GM19238 (cell line): ENCODE results near the gene TCTA.

Experiments
- DNase-seq: peaks from one replicate; pipeline ENCODE4 v3.0.0; 2011; ENCODE audit warnings: low spot score; ENCODE audit not compliant: insufficient read length

TCTA gene

GRCh38 chr3:49456466-49456865 is 44.2 kb downstream of the TCTA start:
- DNase-seq, result no peak

DNA sequence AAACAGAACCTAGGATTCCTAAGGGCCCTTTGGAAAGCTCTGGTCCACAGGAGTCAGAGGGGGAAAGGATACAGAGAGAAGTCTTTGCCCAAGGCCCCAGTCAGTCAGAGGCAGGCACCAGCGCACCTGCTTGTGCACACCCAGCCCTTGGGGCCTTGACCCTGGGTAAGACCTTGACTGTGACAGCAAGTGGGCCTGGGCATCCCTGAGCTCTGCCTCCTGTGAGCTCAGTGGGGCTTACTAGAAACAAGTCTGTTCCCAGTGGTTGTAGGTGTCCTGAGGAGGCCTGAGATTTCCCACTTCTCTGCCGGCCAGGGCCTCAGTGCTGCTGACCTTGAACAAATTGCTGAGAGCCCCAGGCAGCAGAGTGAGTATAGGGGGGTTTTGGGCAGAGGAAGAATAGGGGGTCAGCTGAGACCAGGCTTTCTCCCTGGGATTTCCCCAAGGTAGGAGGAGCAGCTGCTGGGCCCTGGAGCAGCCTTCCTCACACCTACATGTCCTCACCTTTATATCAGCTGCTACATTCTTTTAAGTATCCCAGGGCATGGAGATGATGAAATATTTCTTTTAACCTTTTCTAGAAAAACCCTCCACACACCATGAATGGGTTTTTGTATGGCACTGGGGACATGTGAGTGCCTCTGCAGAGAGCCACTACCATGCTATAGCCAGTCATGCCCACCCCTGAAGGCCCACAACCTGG is 48.1 kb downstream of the TCTA start:
- no peak for DNase-seq

DNA sequence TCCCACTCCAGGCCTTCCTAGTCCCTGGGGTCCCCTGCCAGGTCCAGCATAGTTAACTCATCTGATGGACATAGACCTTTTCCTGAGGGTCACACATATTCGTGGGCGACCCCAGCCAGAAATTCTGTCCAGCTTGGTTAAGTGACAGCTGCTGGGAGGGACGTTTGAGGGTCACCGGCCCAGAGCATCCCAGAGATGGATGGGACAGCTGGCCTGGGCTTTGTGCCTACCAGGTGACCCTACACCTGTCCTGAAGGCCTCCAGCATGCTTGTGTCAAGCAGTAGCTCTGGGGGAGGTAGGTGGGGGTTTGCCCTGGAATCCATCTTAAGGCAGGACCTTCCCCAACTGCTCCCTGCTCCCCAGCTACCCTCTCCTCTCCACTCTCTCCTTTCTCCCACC is 48.7 kb downstream of the TCTA start:
- no peak for DNase-seq

DNA sequence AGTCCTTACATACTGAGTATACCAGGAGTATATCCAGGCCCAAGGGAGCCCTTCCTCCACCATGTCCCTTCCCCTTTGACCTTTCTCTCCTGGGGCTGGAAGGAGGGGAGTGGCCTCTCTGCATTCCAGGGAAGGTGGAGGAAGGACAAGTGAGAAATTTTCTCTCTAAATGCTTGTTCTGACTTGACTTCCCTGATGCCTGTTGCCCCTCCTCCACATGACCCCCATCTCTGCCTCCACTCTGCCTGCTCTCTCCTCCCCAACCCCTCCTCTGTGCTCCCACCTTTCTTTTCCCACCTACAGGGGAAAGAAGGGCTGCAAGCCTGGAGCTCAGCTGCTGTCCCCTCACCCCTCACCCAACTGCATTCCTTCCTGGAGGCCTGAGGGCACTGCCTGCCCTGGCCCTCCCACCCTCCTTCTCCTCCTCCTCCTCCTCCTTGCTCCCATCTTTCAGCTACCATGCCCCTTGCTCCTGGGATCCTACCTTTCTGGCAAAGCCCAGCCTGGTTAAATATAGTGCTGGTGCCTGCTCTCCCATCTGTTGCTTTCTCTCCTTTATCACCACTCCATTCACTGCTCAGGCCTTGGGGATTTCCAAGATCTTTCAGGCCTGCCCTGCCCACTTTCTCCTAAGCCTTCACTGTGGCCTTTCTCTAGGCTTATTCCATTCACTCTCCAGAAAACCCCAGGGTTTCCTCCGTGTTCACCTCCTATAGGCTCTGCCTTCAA is 49.4 kb downstream of the TCTA start:
- DNase-seq, result no peak

GRCh38 chr3:49462222-49462621 is 50.0 kb downstream of the TCTA start:
- DNase-seq, result no peak

DNA sequence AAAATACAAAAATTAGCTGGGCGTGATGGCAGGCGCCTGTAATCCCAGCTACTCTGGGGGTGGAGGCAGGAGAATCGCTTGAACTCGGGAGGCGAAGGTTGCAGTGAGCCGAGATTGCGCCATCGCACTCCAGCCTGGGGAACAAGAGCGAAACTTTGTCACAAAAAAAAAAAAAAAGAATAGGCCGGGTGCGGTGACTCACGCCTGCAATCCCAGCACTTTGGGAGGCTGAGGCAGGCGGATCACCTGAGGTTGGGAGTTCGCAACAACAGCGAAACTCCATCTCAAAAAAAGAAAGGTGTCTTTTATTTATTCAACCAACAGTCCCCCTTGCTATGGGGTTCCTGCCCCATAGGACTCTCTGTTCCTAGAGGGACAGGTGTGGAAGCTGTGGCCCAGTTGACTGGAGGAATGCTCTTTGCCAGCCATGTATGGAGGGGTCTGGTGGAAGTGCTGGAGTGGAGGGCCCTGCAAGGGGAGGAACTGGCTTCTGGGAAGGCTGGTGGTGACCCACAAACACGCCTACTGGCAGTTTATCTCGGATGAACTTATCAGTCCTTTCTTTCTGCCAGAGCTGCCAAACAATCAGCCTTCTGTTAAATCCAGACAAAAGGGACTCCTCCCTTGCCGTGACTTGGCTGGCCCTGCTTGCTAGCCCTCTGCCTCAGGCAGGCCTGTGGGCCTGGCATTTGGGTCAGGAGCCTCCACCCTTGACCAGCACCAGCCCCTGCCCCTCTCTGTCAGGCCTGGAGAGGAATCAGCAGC is 53.2 kb downstream of the TCTA start:
- DNase-seq, result no peak
